DMS153 treated with DMSO at 0.1 percent for 48 hours (cell line): ENCODE data around the gene TCERG1.
"Not testable (repeated sequence)": the region's sequence is repeated elsewhere in the genome, so short reads cannot be mapped to it uniquely, and the experiment has no call there.

Source experiments
- DNase-seq: peaks from one replicate; lab custom pipeline; 2025; ENCODE audit not compliant: unreplicated experiment; lab: John Stamatoyannopoulos, UW

TCERG1 gene

DNA sequence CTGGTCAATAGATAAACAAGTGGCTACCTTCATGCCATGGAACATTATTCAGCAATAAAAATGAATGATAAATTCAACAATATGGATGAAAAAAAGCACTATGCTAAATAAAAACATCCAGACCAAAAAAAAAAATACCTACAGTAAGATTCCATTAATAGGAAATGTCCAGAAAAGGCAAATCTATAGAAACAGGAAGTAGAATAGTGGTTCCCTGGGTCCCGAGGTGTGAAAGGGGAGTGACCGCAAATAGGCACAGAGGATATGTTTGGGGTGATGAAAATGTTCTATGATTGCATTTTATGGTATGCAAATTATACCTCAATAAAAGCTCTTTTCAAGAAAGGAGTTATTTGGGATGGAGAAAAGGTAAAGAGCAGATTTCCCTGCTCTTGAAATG is 72.4 kb downstream of the TCERG1 start:
- DNase-seq: no peak

DNA sequence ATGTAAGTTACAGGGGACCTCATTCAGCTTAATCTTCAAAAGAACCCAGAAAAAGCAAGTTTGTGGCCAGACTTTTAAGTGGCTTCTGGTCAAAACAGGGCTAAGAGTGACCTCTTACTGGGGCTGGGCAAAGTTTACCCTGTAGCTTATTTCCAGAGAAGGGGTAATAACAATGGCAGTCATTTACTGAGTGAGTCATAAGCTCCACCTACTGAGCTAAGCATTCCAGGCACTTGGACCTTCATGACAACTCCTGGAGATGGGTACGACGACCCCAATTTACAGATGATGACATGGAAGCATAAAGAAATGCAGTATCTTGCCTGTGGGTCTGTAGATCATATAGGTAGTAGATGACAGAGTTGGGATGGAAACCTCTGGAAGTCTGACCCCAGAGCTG is 73.6 kb downstream of the TCERG1 start:
- DNase-seq: no peak

DNA sequence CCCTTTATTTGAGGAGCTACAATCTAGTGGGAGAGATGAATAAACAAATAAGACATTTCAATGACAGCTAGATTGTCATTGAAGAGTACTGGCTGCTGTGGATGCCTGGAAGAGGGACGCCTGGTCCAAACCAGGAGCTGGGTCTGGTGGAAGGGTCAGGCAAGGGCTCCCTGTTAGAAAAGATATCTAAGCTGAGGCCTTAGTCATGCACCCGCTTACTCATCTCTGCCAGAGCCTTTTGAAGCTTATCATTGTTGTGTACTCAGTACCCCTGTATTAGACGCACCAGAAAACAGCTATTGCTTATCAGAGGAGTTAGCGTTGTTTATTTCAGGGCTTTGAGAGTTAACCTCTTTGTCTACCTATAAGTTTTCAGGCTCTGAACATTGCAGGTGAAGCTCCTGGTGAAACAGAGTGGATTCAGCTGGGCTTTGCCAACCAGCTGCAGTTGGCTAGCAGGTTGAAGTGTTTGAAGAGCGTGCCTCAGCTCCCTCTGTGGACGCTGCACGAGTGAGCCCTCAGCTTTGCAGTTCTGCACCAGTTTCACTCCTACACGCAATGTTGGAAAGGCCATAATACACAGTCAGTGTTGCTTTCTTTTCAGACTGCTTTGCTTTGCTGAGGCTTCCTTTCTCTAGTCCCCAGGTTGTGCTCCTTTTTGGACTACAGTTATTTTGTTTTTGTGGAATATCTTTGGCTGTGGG is 74.4 kb downstream of the TCERG1 start:
- DNase-seq: no peak

DNA sequence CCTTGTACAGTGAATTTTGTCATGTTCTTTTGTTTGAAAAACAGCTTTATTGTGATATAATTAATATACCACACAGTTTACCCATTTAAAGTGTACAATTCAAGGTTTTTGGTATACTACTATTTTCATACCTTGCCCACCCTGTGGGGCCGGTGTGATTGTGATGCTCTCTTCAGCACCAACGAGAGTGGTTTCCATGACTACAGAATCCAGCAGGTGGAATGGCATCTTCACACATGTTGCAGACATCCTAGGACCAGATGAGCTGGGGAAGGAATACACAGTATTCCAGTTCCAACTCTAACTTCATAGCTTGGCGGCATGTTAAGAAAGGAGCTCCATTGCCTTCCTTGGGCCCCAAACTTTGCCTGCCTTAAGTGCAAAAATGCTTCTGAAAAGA is 76.6 kb downstream of the TCERG1 start:
- no peak for DNase-seq

DNA sequence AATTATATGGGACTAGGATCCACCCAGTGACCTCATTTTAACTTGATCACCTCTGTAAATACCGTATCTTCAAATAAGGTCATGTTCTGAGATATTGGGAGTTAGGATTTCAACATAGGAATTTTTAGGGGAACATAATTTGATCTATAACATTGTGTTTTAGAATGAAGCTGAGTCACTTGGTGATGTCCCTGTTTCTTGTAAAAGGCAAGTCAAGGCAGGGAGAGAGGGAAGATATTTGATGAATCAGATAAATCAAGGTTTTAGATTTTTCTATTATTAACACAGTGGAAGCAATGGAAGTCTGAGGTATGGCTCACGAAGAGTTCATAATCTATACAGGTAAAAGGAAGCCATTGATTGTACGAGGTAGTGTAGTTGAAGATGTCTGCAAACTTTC is 80.7 kb downstream of the TCERG1 start:
- DNase-seq: no peak

DNA sequence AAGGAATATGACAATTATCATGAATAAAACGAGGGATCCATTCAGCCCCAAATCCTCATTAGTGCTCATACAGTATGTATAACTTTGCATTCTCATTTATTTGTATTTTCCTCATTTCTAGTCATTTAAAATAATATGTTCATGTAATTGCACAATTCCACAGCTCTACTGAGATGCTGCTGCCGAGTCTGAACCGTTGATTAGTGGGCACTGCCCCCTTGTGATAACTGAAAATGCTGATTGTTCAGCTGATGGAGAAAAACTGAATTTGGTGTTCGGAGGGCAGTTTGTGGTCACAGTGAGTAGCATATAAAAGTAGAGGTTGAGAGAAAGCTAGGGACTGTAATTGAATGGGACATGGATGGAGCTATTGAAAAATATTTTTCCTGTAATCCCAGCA is 81.1 kb downstream of the TCERG1 start:
- DNase-seq: no peak

DNA sequence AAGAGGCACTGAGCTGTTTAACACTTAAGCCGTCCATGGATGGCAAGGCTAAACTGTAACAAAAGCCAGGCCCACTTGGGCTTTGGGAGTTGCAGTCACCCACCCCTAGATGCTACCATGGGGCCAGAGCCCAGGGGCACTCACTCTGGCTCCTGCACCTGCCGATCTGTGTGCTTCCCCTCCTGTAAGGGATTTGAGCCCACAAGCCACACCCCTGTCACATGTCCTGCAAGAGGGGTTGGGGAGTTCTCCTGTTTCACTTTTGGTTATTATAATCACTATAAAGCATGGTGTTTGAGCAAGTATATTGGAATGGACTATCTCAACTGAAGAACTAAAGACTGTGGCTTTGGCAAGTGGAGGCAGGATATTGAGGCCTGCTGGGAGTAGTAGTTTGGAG is 82.9 kb downstream of the TCERG1 start:
- DNase-seq: no peak

DNA sequence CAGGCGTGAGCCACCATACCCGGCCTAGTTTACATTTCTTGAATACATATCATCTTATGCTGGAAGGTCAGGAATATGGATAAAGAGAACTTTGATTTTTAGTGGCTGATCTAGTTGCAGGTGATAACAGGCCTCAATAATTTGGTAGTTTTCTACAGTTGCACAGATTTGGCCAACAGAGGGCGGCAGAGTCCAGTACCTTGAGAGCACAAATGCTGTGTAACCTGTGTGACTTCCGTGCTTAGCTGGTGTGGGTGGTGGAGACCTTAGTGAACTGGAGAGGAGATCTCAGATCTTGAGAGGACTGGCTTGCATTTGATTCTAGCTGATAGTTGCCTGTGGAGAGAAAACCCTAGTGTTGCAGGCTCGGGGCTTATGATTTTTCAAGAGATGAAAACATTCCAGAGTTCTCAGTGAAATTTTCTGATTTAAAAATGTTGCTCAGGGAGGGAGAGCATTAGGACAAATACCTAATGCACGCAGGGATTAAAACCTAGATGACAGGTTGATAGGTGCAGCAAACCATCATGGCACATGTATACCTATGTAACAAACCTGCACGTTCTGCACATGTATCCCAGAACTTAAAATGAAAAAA is 86.2 kb downstream of the TCERG1 start:
- DNase-seq: peak; percentile 19

DNA sequence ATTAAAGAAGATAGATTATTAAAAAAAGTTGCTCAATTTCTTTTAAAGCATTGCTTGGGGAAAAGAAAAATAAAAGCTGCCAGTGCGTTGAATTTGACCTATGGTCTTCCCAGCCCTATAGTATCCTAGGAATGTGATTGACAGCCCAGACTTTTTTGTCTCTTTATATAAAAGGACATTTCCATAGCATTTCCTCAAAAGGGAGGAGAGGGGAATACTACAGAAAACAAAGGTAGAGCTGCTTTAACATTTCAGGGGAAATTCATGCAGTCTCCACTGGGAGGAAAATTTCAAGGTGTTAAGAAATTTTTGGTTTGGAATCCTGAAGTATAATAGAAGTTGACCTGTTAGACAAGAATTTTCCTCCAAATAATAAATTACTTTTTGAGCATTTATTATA is 86.7 kb downstream of the TCERG1 start:
- no peak for DNase-seq

DNA sequence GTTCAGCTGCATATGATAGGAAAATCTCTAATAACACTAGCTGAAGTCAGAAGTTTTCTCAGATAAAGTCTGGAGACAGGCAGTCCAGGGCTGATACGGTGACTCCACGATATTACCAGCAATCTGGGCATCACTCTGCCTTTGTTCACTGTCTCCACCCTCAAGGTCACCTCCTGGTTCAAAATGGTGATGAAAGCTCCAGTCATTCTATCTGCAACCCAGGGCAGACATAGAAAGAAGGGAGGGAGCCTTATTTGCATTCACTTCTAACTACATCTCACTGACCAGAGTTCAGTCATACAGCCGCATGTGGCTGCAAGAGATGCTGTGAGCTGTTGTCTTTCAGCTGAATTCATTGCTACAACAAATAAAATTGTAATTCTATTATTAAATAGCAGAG is 91.3 kb downstream of the TCERG1 start:
- no peak for DNase-seq

DNA sequence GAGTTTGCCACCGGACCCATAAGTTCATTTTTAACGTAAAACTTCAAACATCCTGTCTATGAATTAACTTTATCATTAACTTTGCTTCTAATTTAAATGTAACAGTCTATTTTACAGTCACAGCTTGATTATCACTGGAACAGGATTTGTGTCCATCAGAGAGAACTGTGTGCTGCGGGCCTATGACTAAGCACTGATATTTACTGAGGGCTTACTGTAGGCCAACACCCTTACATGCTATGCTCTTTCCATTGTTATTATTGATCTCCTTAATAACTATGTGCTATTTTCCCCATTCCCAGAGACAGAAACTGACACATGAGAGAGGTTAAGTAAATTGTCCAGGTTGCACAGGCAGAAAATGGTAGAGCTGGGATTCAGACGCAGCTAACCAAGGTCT is 92.8 kb downstream of the TCERG1 start:
- no peak for DNase-seq

DNA sequence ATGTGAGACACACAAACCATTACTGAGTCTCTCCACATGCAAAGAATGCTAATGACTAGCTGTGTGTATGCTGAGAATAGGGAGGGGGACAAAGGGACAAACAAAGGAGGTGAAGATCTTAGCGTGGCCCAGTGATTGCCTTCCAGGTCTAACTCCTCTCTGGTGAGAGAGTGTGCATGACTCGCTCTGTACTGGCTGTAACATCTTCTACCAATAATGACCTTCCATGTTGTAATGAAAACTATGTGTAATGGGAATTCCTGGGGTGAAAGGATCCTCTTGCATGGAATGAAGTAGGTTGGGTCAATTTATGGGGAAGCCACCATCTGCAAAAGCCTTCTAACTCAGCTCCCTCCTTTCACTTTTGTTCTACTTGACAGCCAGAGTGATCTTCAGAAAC is 93.3 kb downstream of the TCERG1 start:
- no peak for DNase-seq

DNA sequence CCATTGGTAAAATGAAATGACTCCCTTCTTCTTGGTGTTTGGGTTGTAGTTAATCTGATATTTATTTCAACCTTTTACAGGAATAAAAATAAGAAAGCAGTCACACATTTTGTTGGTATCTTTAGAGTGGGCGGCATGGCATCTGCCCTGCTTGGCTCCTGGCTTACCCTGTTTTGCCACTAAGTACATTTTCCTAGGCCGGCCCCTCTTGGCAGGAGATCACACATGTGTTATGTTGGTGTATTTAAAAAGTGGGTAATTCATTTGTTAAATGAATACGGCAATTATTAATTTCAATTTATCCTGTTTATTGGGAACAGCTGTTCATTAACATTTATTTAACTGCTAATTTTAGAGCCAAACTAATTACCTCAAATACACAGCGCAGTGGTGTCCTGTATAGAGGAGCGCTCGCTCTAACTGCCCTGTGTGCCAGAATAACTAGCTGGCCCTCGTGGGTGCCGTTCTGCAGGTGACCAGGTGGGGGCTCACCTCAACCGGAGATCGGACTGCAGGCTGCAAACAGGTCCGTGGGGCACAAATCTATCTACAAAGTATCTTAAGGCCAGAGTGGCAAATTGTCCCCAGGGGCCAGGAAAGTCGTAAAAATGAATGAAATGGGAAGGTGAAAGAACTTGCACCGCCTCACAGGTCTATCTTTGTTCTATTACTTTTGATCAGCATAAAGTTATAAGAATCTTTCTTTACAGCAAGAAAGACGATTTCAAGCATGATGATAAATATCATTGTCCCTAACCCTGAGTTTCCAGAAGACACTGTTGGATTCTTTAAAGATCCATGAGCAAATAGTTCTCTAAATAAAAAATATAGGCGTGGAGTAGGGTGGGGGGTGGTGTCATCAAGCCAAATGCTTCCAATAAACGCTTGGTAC is 95.1 kb downstream of the TCERG1 start:
- peak; percentile 18 for DNase-seq

DNA sequence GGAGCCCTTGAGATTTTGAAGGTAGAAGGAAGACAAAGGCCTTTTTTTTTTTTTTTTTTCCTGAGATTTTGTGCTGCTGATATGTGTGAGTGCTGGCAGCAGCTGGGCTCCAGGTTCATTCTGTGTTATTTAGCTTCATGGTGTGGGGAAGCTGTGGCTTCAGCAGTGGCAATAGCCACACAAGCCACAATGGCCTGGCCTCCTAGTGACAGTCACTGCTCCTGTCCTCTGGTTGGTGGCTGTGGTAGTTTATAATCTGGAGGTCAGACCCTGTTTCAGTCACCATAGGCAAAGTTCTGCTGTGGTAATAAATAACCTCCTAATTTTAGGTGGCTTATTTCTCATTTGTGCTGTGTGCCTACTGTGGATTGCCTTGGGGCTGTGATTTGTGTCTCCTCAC is 97.1 kb downstream of the TCERG1 start:
- DNase-seq: no peak

DNA sequence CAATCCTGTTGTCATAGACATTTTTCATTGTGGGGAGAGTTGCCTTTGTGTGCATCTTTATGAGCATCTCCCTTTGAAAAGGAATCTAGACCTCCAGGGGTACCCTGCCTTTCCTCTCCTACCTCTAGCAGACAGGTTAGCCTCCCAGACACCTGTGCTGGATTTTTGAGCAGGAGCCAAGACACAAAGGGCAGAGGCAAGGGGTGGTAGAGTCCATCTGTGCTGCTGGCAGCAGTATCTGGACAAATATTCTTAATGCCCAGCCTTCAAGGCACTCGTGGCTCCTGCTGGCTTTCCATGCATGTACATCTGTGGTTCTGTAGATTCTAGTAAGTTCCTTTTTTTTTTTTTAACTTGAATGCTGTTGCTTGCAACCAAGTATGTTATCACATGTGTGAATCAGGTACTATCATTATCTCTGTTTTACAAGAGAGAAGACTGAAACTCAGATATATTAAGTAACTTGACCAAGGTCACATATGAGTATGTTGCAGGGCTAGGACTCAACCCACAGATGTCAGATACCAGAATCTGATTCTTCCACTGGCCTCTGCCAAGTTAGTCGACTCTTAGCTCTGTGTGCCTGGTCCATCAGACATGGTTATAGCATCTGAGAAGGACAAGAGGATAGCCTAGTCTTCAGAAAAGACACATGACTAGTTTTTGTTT is 101.8 kb downstream of the TCERG1 start:
- no peak for DNase-seq

DNA sequence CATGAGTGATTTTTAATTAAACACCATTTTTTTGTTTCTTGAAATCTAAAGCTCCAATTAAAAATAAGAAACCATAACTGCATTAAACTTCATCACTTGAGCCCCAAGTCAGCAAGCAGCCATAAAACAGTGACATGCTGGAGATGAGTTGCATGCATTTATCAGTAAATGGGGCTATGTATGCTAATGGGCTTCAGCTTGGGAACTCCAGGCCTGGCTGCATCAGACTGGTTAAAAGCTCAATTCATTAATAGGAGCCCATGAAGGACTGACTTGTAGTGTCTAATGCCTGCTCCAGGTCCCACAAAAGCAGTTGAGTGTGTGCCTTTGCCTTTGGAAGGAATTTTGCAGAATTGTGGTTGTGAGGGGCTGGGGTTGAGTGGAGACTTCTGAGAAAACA is 102.5 kb downstream of the TCERG1 start:
- DNase-seq: no peak

DNA sequence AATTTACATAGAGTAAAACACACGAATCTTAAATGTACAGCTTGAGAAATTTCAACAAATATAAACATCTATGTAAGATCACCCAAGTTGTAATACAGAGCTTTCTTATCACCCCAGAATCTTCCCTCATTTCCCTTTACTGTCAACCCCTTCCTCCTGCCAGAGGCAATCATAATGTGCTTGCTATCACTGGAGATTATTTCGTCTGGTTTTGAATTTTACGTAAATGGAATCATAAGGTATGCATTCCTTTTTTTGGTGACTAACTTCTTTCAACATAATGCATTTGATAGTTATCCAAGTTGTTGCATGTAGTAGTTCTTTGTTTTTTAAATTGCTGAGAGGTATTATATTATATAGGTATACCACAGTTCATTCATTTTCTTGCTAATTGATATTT is 106.3 kb downstream of the TCERG1 start:
- DNase-seq: no peak

DNA sequence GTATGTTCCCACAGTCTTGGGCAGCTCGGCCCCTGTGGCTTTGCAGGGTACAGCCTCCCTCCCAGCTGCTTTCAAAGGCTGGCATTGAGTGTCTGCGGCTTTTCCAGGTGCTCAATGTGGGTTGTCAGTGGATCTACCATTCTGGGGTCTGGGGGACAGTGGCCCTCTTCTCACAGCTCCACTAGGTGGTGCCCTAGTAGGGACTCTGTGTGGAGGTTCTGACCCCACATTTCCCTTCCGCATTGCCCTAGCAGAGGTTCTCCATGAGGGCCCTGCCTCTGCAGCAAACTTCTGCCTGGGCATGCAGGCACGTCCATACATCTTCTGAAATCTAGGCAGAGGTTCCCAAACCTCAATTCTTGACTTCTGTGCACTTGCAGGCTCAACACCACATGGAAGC is 109.8 kb downstream of the TCERG1 start:
- not testable (repeated sequence) for DNase-seq

DNA sequence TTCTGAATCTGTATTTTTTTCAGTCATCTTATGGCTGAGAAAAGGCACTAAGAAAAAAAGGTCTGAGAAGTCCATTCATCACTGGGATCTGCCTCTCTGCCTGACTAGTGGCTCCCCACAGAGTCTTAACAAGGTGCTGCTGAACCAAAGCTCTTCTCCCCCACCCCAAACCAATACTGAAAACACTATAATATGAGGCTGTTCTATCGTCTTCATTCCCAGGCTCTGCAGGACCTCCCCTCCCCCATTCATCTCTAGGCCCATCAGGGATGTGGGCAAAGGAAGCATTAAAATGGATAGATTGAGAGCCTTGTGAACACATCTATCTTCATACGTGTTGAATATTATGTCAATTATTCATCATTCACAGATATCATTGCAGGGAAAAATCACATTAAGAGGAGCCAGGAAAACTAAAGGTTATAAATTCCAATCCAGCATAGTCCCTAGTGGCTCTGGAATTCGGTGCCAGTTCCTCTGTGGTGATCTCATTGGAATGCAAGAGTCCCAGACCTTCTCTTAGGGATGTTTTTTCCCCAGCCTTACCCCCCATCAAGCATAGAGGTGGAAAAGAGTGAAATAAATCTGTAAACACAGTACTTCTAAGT is 113.2 kb downstream of the TCERG1 start:
- no peak for DNase-seq
